WTC11 (cell line): ENCODE data around the gene POP4. TPM values are rescaled to one million over a fixed set of nuclear protein-coding genes. Genes with fewer than 3 reads are reported as not detected.

ENCODE experiments used
- ATAC-seq: fragments of 200-7000 bp; cut with Tn5 transposase; 2 replicates; pipeline ENCODE4 v1.10.0; 2021; ENCODE audit warnings: mild to moderate bottlenecking, moderate library complexity
- CTCF ChIA-PET: fragments of 300-600 bp; sonication (Branson Sonifier 250); formaldehyde crosslinking; loops from one replicate; lab custom pipeline; 2021; ENCODE audit warnings: antibody characterized with exemption; lab: Charles Lee
- POLR2A ChIA-PET: fragments of 350-600 bp; sonication (Branson Sonifier 250); formaldehyde crosslinking; loops from one replicate; lab custom pipeline; 2021; ENCODE audit warnings: antibody characterized with exemption; lab: Charles Lee
- DNase-seq: peaks from one replicate; pipeline ENCODE4 v3.0.0; 2021; ENCODE audit warnings: low spot score
- H3K27ac Mint-ChIP-seq: 2 replicates; pipeline ENCODE4 v1.8.0; 2021; ENCODE audit warnings: mixed read lengths
- H3K27me3 Mint-ChIP-seq: 2 replicates; pipeline ENCODE4 v1.8.0; 2021; ENCODE audit warnings: low read depth, mild to moderate bottlenecking, moderate library complexity, mixed read lengths
- H3K36me3 Mint-ChIP-seq: 2 replicates; pipeline ENCODE4 v1.8.0; 2021; ENCODE audit warnings: mixed read lengths
- H3K4me1 Mint-ChIP-seq: 2 replicates; pipeline ENCODE4 v1.8.0; 2022; ENCODE audit warnings: mixed read lengths
- H3K4me3 Mint-ChIP-seq: 2 replicates; pipeline ENCODE4 v1.8.0; 2021; ENCODE audit warnings: mild to moderate bottlenecking, moderate library complexity, mixed read lengths
- H3K9me3 Mint-ChIP-seq: 2 replicates; pipeline ENCODE4 v1.8.0; 2021; ENCODE audit warnings: mixed read lengths
- ETV6 ChIP-seq: sonication (generic); formaldehyde crosslinking; IDR thresholded peaks from 2 replicates; pipeline ENCODE4 v1.8.1; 2022; ENCODE audit warnings: mild to moderate bottlenecking, missing genetic modification reagents
- KAT7 ChIP-seq: sonication (generic); formaldehyde crosslinking; IDR thresholded peaks from 2 replicates; pipeline ENCODE4 v1.8.1; 2023; ENCODE audit warnings: missing genetic modification reagents, mild to moderate bottlenecking, borderline replicate concordance
- MAX ChIP-seq: sonication (generic); formaldehyde crosslinking; IDR thresholded peaks from 2 replicates; pipeline ENCODE4 v1.8.0; 2022; ENCODE audit warnings: mild to moderate bottlenecking, missing genetic modification reagents
- STAT6 ChIP-seq: sonication (generic); formaldehyde crosslinking; conservative IDR thresholded peaks from 2 replicates; pipeline ENCODE4 v1.8.1; 2023; ENCODE audit warnings: mild to moderate bottlenecking, low read depth, missing genetic modification reagents, moderate library complexity
- ZNF263 ChIP-seq: sonication (generic); formaldehyde crosslinking; IDR thresholded peaks from 2 replicates; pipeline ENCODE4 v1.8.1; 2022; ENCODE audit warnings: low read depth, mild to moderate bottlenecking, moderate library complexity, missing genetic modification reagents
- total RNA-seq: library from RNA; stranded (reverse); gene quantifications from 3 replicates; pipeline ENCODE4 v1.2.3, GENCODE V29; 2021

The POP4 gene
- total RNA-seq, 1 experiment from 2014 or later, result 46.7 TPM

- TF ChIP-seq STAT6 (CRISPR knock-in tag) (no peak), ETV6 (CRISPR knock-in tag) (0 out of 2 replicates have a peak, but pooled peaks have one; percentile 50), MAX (0 out of 2 replicates have a peak, but pooled peaks have one; percentile 6), ZNF263 (CRISPR knock-in tag) (peak; percentile 90), KAT7 (CRISPR knock-in tag) (no peak)
- Mint-ChIP-seq H3K4me1 (peaks cover 37% of the 10 kb centered on the region), H3K27ac (peak overlapping the region; percentile 98), H3K9me3 (no peaks in the 10 kb centered on the region), H3K36me3 (peaks cover 8% of the 10 kb centered on the region), H3K4me3 (peak overlapping the region; percentile 77), H3K27me3 (no peaks in the 10 kb centered on the region)
- DNase-seq (peak; percentile 64), ATAC-seq (peak; percentile 35)
- ChIA-PET POLR2A (interaction anchor here (0.9 to 3.6 kb wide), 3 partner anchors 16 to 60 kb away, joined by 3 to 11 read pairs (median 4); partner anchors contain the start of gene POP4), CTCF (interaction anchor here (0.9 to 2.8 kb wide), 13 partner anchors 12 to 192 kb away, joined by 3 to 34 read pairs (median 4); partner anchors contain the start of gene POP4)
Observed at GRCh38 chr19:29665826-29666577, 59.9 kb downstream of the POP4 start.

Other genes starting within 250 kb of the POP4 start
- 1.7 to 3.2 TPM (median 2.2 TPM) in 3 replicates for gene VSTM2B, start 80.3 kb upstream of the POP4 start, total RNA-seq
- 10.8 to 17.9 TPM (median 14.0 TPM) in 3 replicates for gene PLEKHF1, start 59.2 kb downstream of the POP4 start, total RNA-seq
- gene C19orf12, start 109.0 kb downstream of the POP4 start, total RNA-seq, result 15.5 to 19.0 TPM (median 17.2 TPM) in 3 replicates
- gene CCNE1, start 205.7 kb downstream of the POP4 start, total RNA-seq, result 34.4 to 36.0 TPM (median 35.0 TPM) in 3 replicates